Measurements from ENCODE around the gene MTX1.
"Not testable (repeated sequence)": the region's sequence is repeated elsewhere in the genome, so short reads cannot be mapped to it uniquely, and the experiment has no call there.

Gene MTX1

DNA sequence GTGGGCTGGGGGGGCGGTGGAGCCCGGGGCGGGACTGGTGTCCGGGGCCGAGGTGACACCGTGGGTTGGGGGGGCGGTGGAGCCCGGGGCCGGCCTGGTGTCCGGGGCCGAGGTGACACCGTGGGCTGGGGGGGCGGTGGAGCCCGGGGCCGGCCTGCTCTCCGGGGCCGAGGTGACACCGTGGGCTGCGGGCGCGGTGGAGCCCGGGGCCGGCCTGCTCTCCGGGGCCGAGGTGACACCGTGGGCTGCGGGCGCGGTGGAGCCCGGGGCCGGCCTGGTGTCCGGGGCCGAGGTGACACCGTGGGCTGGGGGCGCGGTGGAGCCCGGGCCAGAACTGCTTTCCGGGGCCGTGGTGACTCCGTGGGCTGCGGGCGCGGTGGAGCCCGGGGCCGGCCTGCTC, 18.6 kb upstream of the MTX1 start:
- DNase-seq (ENCODE audit: low spot score), result not testable (repeated sequence)

DNA sequence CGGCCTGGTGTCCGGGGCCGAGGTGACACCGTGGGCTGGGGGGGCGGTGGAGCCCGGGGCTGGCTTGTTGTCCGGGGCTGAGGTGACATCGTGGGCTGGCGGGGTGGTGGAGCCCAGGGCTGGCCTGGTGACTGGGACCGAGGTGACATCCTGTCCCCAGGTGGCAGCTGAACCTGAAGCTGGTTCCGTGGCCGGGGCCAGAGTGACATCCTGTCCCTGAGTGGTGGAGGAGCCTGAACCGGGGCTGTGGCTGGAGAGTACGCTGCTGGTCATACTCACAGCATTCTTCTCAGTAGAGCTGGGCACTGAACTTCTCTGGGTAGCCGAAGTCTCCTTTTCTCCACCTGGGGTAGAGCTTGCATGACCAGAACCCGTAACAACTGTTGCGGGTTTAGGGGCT, 16.6 kb upstream of the MTX1 start:
- no peak for DNase-seq (ENCODE audit: low spot score)

DNA sequence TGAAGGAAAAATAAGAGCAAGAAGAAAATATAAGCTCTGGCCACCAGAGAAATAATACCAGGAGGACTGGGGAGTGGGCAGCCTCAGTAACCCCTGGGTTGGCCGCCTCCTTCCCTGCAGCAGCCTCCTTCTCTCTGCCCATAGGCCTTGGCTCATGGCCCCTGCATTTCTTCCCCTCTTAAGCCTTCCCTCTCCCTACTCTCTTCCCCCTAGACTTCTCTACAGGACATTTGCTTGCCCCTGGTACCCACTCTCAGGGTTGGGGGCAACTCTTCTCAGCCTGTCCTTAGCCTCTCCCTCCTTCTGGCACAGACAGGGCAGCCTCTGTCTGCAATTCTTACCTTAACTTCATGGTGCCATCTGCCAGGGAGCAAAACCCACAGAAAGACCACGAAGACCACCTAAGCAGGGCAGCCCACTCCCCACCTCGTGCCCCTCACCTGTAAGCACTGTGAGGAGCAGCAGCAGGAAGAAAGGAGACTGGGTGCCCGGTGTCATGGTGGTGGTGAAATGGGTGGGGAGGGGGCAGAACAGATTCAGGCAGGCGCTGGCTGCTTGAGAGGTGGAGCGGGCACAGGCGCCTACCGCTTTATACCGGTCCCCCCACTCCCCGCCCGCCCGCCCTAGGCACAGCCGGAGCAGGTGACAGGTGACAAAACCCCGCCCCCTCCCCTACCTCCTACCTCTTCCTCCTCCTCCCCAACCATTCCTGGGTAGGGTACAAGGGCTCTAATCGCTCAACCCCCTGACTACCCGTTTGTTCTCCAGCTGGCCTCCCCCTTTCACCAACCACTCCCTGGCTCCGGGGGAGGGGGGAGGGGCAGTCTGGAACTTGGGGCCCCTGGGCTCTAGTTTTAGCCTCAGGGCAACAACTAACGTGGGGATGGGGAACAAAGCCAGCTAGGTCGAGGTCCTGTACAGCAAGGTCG, 15.9 kb upstream of the MTX1 start:
- no peak for DNase-seq (ENCODE audit: low spot score)

DNA sequence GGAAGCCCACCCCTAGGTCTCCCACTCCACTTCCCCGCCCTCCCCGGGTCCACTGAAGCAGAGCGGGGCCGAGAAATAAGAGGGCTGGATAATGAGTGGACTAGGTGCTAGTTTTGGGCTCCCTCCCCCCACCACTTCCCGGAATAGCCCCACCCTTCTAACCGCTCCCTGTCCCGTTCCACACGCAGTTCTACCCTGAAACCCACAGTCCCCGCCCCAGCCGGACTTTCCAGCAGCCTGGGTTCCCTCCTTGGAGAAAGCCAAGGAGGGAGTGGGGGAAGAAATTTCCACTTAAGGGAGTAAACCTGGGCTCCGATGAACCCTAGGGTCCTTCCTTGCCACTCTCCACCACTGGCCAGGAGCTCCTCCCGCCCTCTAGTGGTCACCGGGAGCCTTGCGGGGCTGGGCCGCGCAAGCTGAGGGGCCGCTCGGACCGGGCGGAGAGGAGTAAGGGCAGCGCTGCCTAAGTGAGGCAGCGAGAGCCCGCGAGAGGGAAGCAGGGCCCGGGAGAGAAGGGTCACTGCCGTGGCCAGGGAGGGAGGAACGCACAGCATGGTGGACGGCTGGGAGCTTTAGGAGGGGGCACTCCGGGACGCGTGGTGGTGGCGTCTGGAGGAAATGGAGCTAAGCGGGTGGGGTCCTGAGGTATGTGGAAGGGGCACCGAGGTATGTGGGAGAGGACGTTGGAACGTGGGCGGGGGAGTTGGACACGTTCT, 15.1 kb upstream of the MTX1 start:
- peak; percentile 88 for DNase-seq (ENCODE audit: low spot score)

DNA sequence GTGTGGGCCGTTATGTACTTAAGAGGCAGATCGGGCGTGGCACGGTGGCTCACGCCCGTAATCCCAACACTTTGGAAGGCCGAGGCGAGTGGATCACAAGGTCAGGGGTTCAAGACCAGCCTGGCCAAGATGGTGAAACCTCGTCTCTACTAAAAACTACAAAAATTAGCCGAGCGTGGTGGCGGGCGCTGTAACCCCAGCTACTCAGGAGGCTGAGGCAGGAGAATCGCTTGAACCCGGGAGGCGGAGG, 14.6 kb upstream of the MTX1 start:
- not testable (repeated sequence) for DNase-seq (ENCODE audit: low spot score)

DNA sequence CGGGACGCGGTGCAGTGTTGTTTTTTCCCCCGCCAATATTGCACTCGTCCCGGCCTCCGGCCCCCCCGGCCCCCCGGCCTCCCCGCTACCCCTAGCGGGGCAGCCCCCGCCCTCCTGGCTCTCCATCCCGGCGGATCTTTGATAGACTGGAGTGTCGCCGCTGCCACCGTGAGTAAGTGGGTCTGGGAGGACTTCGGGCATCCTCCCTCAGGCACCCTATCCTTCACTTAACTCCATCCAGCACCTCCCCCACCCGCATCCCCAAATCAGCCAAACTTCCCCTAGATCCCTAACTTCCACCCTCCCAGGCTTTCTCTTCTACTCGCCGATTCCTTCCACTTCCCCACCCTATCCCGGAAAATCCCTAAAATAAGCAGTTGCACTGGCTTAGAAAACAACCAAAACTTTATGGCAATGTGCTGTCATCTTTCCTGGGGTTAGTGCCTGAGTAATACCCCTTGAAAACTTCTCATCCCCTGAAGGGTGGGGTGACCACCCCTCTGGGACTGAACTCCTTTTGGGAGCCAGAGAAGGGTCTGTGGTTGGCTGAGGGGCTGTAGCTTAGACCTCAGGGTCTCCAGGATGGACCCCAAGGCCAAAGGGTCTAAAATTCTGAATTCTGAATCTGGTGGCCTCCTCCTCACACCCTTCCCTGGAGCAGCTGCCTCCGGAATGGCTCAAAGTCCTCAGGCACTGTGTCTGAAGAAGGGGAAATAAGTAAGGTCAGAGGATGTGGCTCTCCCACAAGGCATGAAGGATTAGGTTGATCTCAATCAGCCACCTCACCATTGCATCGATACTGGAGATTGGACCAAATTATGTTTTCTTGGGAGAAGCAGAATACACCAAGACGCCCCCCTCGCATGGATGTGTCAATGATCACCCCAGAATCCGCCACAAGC, 13.0 kb upstream of the MTX1 start:
- no peak for DNase-seq (ENCODE audit: low spot score)

DNA sequence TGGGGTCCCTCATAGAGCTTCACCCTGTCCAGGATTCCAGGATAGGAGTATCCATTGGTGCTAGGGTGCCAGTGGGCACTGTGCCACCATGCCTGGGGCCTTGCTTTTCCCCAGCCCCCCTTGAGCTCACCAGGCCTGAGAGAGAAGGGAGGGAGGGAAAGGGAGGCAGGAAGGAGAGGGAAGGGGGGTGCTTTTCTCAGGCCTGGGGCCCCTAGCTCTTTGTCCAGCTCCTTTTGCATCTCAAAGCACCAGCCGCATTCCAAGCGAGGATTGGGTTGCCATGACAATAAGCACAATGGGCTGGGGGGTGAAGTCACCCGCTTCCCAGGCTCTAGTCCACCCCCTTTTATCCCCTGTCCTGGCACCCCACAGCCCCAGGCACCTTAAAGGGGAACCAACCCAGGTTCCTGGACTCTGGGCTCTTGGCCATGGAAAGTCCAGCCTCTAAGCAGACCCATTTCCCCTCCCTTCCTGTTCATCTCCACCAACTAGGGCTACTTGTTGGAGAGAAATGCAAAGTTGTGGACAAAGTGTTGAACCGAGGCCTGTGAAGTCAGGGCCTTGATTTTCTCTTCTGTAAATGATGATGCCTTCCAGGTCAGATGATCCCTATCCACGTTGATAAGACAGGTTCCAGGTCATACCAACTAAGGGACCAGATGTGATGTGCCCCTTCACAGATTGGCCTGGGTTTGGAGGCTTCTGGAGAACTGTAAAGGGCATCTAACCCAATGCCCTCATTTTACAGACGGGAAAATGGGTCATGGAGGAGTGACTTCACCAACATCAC, 12.2 kb upstream of the MTX1 start:
- DNase-seq (ENCODE audit: low spot score), result no peak

DNA sequence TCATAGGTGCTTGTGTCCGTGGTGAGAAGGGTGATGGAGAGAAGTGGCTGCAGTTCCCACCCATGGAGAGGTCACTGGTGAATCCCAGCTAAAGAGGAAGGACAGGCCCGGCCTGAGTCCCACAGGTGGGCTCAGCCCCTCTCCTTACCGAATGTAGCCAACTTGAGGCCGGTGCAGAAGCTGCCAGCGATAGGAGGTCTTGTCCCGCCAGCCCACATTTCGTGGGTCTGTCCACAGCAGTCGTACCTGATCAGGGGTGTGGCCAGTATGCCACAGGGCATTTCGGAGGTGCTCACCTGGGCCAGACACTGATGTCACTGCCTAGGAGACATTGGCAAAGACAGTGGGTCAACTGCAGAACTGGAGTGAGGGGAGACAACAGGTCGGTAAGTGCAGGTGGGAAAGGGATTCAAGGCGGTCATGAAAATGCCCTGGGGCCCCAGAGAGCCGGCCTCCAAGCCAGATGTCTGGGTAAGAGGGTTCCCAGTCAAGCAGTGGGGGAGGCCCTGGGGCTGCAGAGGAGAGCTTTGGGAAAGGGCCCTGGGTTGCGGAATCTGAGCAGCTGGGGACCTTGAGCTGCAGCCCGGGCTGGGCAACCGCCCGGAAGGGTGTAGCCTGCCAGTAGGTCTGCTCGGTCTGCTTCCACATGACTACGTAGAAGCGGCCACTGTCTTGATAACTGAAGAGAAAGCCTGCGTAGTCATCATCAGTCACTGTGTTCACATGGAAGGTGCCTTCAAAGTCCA, 11.4 kb upstream of the MTX1 start:
- no peak for DNase-seq (ENCODE audit: low spot score)

DNA sequence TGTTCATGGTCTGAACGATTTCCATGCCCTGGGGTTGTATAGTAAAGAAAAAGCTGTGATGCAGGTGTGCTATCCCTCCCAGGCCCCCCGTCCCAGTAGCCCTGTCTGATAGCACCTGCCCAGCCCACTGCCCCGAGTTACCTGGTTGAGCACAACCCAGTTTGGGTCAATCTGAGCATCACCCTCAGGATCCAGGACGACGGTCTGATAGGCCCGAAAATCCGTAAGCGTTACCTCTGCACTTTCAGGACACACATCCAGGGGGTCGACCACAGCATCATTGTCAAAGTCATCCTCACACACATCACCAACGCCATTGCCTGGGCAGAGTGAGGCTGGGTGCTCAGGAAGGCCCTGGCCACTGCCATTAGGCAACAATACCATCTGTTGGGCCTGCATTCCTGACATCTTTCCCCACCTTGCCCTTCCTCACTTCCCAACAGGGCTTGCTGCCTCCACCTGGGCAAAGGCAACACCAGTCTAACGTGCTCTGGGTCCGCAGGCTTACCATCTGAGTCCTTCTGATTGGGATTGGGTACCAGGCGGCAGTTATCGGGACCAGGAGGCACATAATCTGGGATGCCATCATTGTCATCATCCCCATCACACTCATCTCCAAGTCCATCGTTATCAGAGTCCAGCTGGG, 10.5 kb upstream of the MTX1 start:
- no peak for DNase-seq (ENCODE audit: low spot score)

DNA sequence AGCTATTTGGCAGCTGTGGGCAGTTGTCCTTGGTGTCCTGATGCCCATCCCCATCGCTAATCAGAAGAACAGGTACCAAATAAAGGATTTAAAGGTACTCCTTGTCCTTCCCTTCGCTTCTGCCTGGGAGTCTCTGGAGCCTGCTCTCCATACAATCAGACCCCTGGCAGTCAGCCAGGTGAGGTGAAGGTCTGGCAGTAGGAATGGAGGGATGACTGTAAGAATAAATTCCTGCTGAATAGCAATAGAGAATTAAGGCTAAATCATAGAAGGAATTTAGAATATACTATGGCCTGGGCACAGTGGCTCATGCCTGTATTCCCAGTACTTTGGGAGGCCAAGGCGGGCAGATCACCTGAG, 10.0 kb upstream of the MTX1 start:
- no peak for DNase-seq (ENCODE audit: low spot score)

DNA sequence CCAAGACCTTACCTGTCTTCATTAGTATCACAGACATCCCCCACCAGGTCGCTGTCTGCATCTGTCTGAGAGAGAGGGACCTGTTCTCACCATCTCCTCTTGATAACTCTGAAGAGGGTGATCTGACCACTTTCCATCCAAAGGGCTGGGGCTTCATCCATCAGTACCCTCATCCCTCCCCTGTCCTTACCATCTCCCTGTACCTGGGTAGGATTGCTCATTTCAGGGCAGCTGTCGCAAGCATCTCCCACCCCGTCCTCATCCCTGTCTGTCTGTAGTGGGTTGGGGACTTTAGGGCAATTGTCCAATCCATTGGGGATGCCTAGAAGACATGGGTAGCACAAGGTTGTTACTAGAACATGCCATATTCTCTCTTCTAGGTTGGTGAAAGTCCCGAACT, 8.7 kb upstream of the MTX1 start:
- DNase-seq (ENCODE audit: low spot score), result no peak

DNA sequence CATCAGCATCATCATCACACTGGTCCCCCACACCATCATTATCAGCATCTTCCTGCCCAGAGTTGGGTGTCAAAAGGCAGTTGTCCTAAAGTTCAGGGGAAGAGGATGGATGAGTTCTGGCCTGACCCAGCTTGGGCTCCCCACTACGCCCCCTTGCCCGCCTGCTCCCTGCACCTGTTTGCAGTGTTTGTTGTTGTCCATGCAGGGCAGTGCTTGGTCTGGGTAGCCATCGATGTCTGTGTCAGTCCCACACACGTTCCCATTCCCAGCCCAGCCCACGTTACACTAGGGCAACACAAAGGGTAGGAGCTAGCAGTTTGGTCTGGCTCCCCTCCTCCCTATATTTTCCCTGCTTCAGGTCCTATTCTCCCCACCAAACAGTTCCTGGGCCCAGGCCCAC, 7.6 kb upstream of the MTX1 start:
- no peak for DNase-seq (ENCODE audit: low spot score)

DNA sequence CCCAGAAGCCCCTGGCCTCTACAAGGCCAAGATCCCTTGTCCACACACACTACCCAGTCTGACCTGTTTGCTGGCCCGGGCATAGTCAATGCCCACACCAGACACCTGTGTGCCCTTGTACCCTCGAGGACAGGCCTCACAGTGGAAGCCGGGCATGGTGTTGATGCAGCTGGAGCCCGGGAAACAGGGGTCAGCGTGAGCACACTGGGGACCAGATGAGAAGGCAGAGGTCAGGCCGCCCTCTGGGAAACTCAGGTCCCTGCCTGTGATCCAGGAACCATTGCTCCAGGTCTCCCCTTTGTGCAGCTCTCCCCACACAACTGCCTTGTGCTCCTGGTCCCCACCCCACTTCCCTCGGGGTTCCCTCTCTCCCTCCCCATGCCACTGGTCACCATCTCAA, 6.3 kb upstream of the MTX1 start:
- DNase-seq (ENCODE audit: low spot score), result no peak

DNA sequence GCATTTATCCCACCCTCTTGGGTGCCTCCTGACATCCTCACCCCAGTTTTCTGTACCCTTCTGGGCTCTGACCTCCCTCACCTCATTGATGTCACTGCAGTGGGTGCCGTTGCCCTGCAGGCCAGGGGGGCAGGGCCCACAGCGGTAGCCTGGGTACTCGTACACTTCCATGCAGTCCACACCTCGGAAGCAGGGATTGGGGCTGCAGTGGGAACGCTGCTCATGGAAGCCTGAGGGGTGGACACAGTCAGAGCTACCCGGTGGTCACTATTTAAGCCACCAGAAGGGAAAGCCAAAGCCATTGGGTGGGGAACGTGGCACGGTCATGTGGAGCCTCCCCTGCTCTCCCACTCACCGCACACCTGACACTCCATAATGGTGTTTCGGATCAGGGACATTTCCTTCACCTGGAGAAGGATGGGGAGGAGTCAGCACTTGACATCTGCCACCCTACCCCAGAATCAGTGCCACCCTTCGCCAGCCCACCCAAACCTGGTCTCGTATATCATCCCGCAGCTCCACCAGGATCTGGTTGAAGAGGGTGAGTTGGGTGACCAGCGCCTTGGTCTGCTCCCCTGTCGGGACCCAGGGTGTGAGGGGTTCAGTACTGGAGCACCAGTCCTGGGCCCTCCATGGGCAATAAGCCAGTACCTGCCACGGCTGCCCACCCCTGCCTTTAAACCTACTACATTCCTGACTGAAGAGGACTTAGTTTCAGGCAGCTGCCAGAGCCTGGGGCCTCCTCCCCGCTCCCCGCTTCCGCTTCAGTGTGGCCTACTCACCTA, 5.6 kb upstream of the MTX1 start:
- DNase-seq (ENCODE audit: low spot score), result no peak

DNA sequence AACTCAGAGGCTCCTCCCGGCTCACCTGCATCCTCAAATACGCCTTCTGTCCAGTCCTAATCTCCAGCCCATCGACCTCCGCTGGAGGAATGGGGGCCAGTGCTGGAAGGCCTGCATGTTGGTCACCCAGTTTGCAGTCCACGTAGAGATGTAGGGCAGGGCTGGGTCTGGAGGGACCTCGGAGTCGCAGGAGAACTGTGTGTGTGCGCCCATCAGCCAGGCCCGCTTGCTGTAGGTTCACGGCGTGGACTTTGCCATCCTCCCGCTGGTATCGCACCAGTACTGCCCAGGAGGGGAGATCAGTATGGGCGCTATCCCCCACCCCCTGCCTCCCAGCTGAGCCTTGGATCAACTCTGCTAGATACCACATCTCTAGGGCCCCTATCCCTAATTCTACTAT, 3.5 kb upstream of the MTX1 start:
- no peak for DNase-seq (ENCODE audit: low spot score)

DNA sequence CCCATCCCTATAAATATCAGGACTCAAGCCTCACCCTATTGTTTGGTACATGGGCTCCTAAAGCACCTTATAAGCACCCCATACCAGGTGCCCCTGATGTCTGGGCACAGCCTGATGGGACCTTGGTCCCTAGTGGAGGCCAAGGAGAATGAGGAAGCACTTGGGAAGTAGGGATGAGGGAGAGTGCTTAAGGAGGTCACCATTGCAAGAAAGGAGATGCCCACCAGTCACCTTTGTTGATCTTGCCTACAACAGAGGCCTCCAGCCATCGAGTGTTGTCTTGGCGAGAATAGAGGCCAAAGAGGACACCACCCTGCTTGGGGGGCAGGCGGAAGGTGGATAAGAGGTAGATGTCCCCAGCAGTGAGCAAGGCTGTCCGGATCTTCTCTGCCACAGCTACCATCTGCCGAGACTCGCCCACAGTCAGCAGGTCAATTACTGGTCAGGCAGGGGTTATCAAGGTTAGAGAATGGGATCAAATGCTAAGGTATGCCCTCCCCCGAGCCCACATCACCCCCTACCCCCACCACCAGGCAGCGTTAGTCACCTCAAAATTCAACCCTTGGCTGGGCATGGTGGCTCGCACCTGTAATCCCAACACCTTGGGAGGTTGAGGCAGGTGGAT, 2.4 kb upstream of the MTX1 start:
- DNase-seq (ENCODE audit: low spot score), result no peak

DNA sequence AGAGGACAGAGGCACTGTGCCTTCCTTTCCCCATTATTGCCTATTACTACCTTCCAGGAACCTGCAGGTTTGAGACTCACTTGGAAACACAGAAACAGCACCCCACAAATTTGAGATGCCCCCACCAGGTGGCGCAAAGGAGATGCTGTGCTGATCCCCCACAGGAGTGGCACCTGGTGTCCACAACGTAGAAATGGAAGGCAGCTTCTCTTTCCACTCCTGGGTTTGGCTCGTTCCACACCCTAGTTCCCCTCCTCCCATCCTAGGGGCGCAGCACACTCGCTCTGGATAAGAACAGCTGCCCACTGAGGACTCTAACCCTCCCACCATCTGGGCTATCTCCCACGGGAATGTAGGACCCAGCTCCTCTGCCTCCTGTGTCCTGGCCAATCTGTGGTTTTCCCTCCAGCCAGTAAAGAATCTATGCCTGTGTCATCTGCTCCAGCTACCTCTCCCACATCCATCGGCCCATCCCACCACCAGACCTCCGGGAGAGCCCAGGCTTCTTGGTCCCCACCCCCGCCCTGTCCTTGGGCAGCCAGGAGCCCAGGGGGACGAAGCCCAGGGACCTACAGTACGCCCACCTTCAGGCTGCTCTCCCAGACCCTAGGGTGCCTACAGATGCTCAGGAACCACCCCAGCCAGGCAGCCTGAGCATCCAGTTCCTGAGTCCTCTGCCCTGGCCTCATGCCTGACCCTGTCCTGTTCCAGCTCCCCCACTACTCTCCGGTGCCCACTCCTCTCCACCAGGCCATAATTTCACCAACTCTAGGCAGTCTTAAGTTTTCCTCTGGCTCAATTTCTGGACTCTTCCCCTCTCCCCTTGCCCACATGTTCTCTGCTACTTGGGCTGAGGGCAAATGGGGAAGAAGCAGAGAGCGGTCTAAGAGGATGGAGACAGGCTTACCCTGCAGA, 1.3 kb upstream of the MTX1 start:
- DNase-seq (ENCODE audit: low spot score), result peak; percentile 72

DNA sequence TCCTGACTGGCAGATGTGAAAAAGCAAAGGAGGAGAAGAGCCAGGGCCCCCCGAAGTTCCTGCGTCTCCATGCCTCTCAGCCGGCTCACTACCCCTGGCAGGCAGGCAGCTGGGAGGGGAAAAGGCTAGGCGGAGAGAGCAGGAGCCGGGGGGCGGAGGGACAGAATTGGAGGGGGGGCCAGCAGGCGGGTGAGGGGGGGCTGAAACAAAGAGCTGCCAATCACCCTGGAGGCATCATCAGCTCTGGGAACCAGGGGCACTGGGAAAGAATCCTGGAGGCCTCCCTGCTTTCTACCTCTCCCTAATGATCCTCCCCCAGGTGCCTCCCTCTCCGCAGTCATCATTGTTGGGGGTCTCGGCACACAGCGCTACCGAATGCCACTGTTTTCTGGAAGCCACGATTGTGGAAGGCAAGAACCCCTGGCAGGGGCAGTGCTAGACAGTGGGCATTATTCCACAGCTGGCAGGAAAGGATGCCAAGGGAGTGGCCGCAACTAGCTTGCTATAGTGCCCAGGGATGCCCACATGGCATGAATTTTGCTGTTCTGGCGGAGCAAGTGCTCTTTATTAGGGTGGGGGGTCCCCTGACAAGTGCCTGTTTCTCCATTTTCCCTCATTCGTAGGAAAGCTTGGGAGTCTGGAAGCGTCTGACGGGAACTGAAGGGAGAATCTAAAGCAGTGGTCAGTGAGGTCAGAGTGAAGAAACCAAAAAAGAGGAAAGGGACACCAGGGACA, 522 bp upstream of the MTX1 start, which contains the start of gene THBS3:
TSS of gene THBS3 (minus strand) at position 92 of the 735 bp plus-strand sequence. CDS start at position 71, 21 bp downstream.
- no peak for DNase-seq (ENCODE audit: low spot score)

All from kidney capillary endothelial cell (primary cell).